GM19099 (cell line): ENCODE results near the gene MTURN.

Experiments
- POLR2A ChIP-seq: IDR thresholded peaks from 3 replicates; pipeline ENCODE4 v1.6.1; 2011; ENCODE audit warnings: low read depth; ENCODE audit not compliant: insufficient read length; ENCODE audit errors: extremely low read depth

Gene MTURN

GRCh38 chr7:30180718-30181117, 45.9 kb downstream of the MTURN start:
- no peak for TF ChIP-seq POLR2A

- TF ChIP-seq POLR2A: no peak
Measured at GRCh38 chr7:30181211-30181610, 46.4 kb downstream of the MTURN start.

GRCh38 chr7:30181736-30182522, 47.1 kb downstream of the MTURN start:
- no peak for TF ChIP-seq POLR2A

GRCh38 chr7:30182814-30183213, 48.0 kb downstream of the MTURN start:
- TF ChIP-seq POLR2A: no peak

GRCh38 chr7:30183749-30184369, 49.1 kb downstream of the MTURN start:
- TF ChIP-seq POLR2A: no peak

GRCh38 chr7:30184791-30185487, 50.2 kb downstream of the MTURN start:
- TF ChIP-seq POLR2A: no peak

- no peak for TF ChIP-seq POLR2A
Measured at GRCh38 chr7:30185496-30185895, 50.7 kb downstream of the MTURN start.

- TF ChIP-seq POLR2A: no peak
Measured at GRCh38 chr7:30186725-30187124, 51.9 kb downstream of the MTURN start.

- TF ChIP-seq POLR2A: no peak
Measured at GRCh38 chr7:30187513-30187912, 52.7 kb downstream of the MTURN start.

- no peak for TF ChIP-seq POLR2A
Measured at GRCh38 chr7:30188811-30189210, 54.0 kb downstream of the MTURN start.

GRCh38 chr7:30191809-30192208, 57.0 kb downstream of the MTURN start:
- TF ChIP-seq POLR2A: no peak

- TF ChIP-seq POLR2A: no peak
Measured at GRCh38 chr7:30193336-30193943, 58.7 kb downstream of the MTURN start.

- no peak for TF ChIP-seq POLR2A
Measured at GRCh38 chr7:30196408-30196807, 61.6 kb downstream of the MTURN start.

GRCh38 chr7:30197438-30197837, 62.7 kb downstream of the MTURN start:
- TF ChIP-seq POLR2A: no peak

- TF ChIP-seq POLR2A: no peak
Measured at GRCh38 chr7:30199271-30199670, 64.5 kb downstream of the MTURN start.
